ENCODE data around the gene CFH. TPM values are rescaled to one million over a fixed set of nuclear protein-coding genes. Genes with fewer than 3 reads are reported as not detected.

CFH gene
- total and polyA plus RNA-seq, 10 of the 15 experiments (the other 5 are each of a cell fraction or from before 2014, with no cell fraction given): 0.46 TPM; not detected in 9

- TF ChIP-seq E4F1 (IDR thresholded peaks at IDR 0.05; ENCODE audit: borderline replicate concordance, partially characterized antibody): no peak
- no peak for TF ChIP-seq NFIC (IDR thresholded peaks at IDR 0.05; ENCODE audit: low read depth, low read length)
- no peak for TF ChIP-seq BACH1 (IDR thresholded peaks at IDR 0.05; ENCODE audit: borderline replicate concordance)
- no peak for TF ChIP-seq PBX3 (IDR thresholded peaks at IDR 0.05; ENCODE audit: insufficient replicate concordance, low read depth, low read length)
- no peak for TF ChIP-seq TCF3 (IDR thresholded peaks at IDR 0.05; ENCODE audit: borderline replicate concordance, insufficient read depth, low read depth, low read length)
Observed at GRCh38 chr1:196603651-196604050, 48.2 kb upstream of the CFH start (continued).

DNA sequence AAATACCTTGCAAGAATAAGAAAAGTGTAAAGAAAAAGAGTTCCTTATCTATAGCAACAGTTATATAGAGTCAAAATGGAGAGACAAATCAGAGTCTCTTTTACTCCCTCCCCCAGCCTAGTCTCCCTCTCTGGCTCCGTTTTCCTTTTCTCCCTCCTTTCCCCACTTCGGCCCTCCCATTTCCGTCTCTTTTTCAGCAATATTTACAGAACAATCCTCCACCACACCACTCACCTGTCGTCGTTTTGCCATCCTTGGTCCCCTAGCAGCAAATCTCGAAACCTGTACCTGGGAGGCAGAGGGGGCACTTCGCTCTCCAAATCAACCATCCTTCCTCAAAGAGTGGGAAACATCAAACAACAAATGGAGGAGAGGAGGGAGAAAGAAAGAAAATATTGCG, 43.9 kb upstream of the CFH start:
- no peaks in the 10 kb centered on the region for H3K9me3 ChIP-seq (replicated peaks; ENCODE audit: control insufficient read depth, insufficient read depth, low read length)
- ATAC-seq: no peak
- H3K27ac ChIP-seq (ENCODE audit: control insufficient read depth, insufficient read depth): no peak overlapping the region
- ChIA-PET RAD21 (ENCODE audit: unreplicated experiment) (no interaction called here), SMC1A (ENCODE audit: uncharacterized antibody, unreplicated experiment) (no interaction called here), CTCF (no interaction called here), POLR2A (no interaction called here)
- H3K4me3 ChIP-seq: no peak overlapping the region
- H2AFZ ChIP-seq (ENCODE audit: control insufficient read depth, low read depth, low read length): no peak overlapping the region
- no peaks in the 10 kb centered on the region for H3K36me3 ChIP-seq (ENCODE audit: control insufficient read depth in 2 of 2, insufficient read depth in 2 of 2, low read length in 1 of 2)
- peaks cover 0 to 18% of the 10 kb centered on the region in 2 experiments; a peak in 3 of 4 replicates for H3K27me3 ChIP-seq (replicated peaks in 1 of 2; ENCODE audit: control insufficient read depth in 2 of 2, insufficient read depth in 2 of 2, low read length in 1 of 2)
- no peak for FAIRE-seq
- intact Hi-C loops (cut with micrococcal nuclease; ENCODE audit: unreplicated experiment): no loop called here
- no peak overlapping the region for H3K9ac ChIP-seq (ENCODE audit: control insufficient read depth, insufficient read depth, low read length)
- no peaks in the 10 kb centered on the region for H4K20me1 ChIP-seq (ENCODE audit: control insufficient read depth, insufficient read depth)
- no TSS peak for BruUV-seq (replicated peaks)
- in situ Hi-C loops (cut with MboI): no loop called here
- H3K4me2 ChIP-seq (ENCODE audit: control insufficient read depth, insufficient read depth): no peak overlapping the region
- no peak for DNase-seq (ENCODE audit: low read depth, low spot score)
- H3K4me1 ChIP-seq (ENCODE audit: control insufficient read depth, insufficient read depth, low read length): no peaks in the 10 kb centered on the region
- 5% methylated on average over 8 of the region's 8 CpGs for WGBS (ENCODE audit: insufficient coverage, insufficient replicate concordance, low lambda C conversion rate, missing lambda C conversion rate)
- no peaks in the 10 kb centered on the region for H3K79me2 ChIP-seq (ENCODE audit: control insufficient read depth, insufficient read depth, low read length)
- TF ChIP-seq EP300 (IDR thresholded peaks at IDR 0.05; ENCODE audit: borderline replicate concordance in 1 of 2, control insufficient read depth in 1 of 2, low read depth in 2 of 2, low read length in 2 of 2): no peak
- no peak for TF ChIP-seq MXI1 (IDR thresholded peaks at IDR 0.05; ENCODE audit: low read depth, low read length)
- TF ChIP-seq IKZF1 (conservative IDR thresholded peaks at IDR 0.05): no peak
- TF ChIP-seq POU2F2 (IDR thresholded peaks at IDR 0.05; ENCODE audit: borderline replicate concordance, low read depth, low read length): no peak
- TF ChIP-seq SMARCA5 (IDR thresholded peaks at IDR 0.05): no peak
- TF ChIP-seq WRNIP1 (IDR thresholded peaks at IDR 0.05; ENCODE audit: borderline replicate concordance, low read depth, low read length): no peak
- no peak for TF ChIP-seq MYC (IDR thresholded peaks at IDR 0.05; ENCODE audit: insufficient read depth, insufficient read length, insufficient replicate concordance, low read length, severe bottlenecking)
- TF ChIP-seq RELA (IDR thresholded peaks at IDR 0.05; ENCODE audit: borderline replicate concordance, partially characterized antibody): no peak
- no peak for TF ChIP-seq ZBTB11 (CRISPR knock-in tag; IDR thresholded peaks at IDR 0.05)
- TF ChIP-seq ZNF207 (IDR thresholded peaks at IDR 0.05; ENCODE audit: borderline replicate concordance): no peak
- TF ChIP-seq IKZF2 (IDR thresholded peaks at IDR 0.05): no peak
- TF ChIP-seq ZNF24 (IDR thresholded peaks at IDR 0.05): no peak

Measured in GM12878 (cell line).